Measurements from ENCODE around the gene MSI2.

MSI2 gene

GRCh38 chr17:57566721-57567120 lies 310.4 kb downstream of the MSI2 start:
- DNase-seq (ENCODE audit: low read depth in 1 of 2, low spot score in 1 of 2), result no peak

DNA sequence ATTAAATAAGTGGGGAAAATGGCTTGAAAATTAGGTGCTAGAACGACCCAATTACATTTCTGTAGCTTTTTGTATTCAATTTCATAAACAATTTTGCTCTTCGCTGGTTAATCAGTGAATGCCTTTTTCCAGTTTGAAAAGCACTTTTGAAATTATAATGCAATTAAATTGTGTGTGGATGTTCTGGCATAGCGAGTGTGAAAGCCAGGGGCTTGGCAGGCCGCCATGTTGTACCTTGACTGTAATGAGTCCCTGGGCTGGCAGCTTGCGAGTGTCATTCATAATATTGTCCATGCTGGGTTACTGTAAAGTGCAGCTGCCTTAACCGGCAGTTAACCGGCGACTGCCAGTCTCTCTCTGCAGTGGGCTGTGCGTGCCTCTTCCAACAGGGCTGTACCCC lies 310.9 kb downstream of the MSI2 start:
- no peak for DNase-seq (ENCODE audit: low read depth in 1 of 2, low spot score in 1 of 2)

GRCh38 chr17:57568340-57568739 lies 312.0 kb downstream of the MSI2 start:
- DNase-seq (ENCODE audit: low read depth in 1 of 2, low spot score in 1 of 2), result no peak

DNA sequence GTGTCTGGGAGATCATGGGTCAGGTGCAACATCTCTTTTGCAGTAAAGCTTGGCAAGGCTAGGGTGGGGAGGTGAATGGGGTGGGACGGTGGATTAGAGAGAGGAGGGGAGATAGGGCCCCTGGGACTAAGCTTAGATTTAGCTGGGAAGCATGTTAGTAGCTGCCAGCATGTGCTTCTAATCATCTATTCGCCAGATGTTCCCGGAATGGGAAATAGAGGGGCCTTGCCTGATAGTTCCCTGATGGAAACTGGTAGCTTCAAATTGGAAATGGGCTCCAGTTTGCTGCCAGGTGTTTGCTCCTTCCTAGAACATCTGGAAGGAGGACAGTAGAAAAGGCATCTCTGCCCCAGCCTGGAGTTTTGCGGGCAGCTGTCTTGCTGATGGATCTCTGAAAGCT lies 312.7 kb downstream of the MSI2 start:
- DNase-seq (ENCODE audit: low read depth in 1 of 2, low spot score in 1 of 2), result no peak

DNA sequence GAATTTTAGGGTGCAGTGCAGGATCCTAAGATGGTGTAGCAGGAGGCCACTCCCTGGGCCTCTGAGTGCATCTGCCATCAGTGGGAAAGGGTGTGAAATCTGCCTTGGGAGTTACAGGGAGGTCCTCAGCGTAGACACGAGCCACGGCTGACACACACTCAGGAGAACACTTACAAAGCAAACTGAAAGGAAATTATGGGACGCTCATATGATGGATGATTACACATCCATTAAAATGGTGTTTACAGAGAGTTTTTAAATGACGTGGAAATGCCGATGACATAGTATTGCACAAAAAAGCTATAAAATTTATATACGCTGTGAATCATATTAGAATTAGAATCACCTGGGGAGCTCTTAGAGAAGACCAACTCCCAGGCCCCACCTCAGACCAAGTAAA lies 313.5 kb downstream of the MSI2 start:
- DNase-seq (ENCODE audit: low read depth in 1 of 2, low spot score in 1 of 2), result no peak

- DNase-seq (ENCODE audit: low read depth in 1 of 2, low spot score in 1 of 2), result no peak
These were observed 314.5 kb downstream of the MSI2 start for GRCh38 chr17:57570724-57571344.

- no peak for DNase-seq (ENCODE audit: low read depth in 1 of 2, low spot score in 1 of 2)
These were observed 315.7 kb downstream of the MSI2 start for GRCh38 chr17:57572062-57572461.

DNA sequence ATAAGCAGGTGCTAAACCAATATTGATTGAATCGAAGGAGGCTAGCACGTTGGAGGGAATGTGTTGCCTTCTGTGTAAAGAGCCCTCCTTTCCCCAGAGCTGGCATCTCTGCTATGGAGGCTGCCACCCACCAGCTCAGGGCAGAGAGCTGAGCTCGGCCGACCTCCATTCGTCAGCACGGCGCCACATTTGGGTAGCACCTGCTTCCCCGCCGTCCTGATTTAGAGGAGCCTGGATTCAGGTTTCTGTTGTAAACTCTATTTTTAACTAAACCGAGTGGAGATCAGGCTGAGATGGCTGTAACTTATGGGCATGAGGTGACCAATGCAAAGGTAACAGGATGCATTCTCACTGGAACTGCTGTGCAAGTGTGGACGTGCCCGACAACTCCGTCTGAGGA lies 316.3 kb downstream of the MSI2 start:
- no peak for DNase-seq (ENCODE audit: low read depth in 1 of 2, low spot score in 1 of 2)

GRCh38 chr17:57574040-57574513 lies 317.8 kb downstream of the MSI2 start:
- no peak for DNase-seq (ENCODE audit: low read depth in 1 of 2, low spot score in 1 of 2)

DNA sequence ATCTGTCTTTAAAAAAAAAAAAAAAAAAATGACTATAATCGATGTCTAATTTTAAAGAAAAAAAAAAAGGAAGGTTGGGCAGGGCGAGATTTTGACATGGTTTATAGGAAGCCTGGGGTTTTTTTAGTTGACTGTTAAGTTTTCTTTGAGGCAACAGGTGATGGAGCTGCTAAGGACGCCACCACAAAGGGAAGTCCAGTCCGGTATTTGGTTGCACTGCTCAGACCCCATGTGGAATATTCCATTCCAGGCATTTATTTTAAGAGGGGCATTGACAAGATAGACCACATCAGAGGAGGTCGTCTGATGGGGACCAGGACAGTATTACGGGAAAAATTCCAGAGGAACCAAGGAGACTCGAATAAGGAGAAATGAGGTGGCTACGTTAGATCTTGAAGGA lies 320.4 kb downstream of the MSI2 start:
- no peak for DNase-seq (ENCODE audit: low read depth in 1 of 2, low spot score in 1 of 2)

- no peak for DNase-seq (ENCODE audit: low read depth in 1 of 2, low spot score in 1 of 2)
These were observed 321.7 kb downstream of the MSI2 start for GRCh38 chr17:57577751-57578607.

GRCh38 chr17:57578608-57579225 lies 322.4 kb downstream of the MSI2 start:
- DNase-seq (ENCODE audit: low read depth in 1 of 2, low spot score in 1 of 2), result no peak

GRCh38 chr17:57579245-57579644 lies 322.9 kb downstream of the MSI2 start:
- DNase-seq (ENCODE audit: low read depth in 1 of 2, low spot score in 1 of 2), result no peak

DNA sequence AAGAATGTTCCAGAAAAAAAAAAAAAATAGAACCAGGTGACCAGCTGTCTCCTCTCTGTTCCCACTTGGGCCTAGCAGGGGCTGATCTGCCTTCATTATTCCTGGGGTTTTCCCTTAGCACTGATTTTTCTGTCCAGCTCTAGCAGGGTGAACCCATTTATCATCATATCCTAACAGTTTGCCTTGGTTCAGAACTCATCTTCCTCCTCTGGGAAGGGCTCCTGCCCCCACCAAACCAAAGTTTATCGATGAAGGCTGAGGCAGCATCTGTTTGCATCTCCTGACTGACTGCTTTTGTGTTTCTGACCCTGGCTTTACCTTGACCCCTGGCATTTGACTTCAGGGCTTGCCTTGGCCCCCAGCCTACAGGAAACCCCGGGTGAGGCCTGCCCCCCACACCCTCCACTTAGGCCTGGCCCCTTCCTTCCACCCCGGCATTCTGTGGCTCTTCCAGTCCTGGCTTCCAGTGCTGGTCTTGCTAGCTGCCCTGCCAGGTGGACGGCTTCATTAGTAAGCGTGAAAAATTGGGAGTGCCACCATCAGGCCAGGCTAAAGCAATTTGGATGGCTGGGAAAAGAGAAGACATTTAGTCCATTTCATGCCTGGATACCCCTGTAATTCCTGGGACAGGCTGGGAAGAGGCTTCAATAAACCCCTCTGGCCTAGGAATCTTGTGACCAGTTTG lies 323.9 kb downstream of the MSI2 start:
- DNase-seq (ENCODE audit: low read depth in 1 of 2, low spot score in 1 of 2), result no peak

DNA sequence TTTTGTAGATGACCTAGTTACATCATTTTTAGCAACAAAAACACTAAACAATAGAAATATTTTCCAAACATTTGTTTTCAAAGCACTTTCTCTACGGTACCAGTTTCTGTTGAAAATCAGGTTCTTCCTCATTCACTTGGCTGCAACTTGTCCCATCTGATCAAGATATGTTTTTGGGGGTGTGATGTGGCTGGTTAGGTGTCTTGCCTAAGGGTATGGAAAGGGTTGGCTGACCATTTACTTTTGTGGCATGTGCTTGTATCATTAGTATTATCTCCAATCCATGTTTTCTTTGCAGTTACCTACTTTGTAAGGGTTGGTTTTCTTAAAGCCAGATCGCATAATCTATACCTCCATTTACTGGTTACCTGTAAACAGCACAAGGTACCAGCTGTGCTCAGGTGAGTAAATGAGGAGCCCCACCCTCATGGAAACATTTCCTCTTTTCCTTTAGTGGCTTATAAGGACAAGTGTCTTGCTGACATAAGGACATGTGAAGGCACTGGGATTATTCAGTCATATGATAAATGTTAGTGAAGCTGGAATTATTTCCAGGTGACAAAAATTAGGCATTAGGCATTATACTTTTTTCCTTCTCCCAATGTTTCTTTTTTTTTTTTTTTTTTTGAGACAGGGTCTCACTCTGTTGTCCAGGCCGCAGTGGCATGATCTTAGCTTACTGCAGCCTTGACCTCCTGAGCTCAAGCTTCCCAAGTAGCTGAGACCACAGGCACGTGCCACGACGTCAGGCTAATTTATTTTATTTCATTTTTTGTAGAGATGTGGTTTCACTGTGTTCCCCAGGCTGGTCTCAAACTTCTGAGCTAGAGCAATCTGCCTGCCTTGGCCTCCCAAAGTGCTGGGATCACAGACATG lies 326.8 kb downstream of the MSI2 start:
- DNase-seq (ENCODE audit: low read depth in 1 of 2, low spot score in 1 of 2), result no peak

DNA sequence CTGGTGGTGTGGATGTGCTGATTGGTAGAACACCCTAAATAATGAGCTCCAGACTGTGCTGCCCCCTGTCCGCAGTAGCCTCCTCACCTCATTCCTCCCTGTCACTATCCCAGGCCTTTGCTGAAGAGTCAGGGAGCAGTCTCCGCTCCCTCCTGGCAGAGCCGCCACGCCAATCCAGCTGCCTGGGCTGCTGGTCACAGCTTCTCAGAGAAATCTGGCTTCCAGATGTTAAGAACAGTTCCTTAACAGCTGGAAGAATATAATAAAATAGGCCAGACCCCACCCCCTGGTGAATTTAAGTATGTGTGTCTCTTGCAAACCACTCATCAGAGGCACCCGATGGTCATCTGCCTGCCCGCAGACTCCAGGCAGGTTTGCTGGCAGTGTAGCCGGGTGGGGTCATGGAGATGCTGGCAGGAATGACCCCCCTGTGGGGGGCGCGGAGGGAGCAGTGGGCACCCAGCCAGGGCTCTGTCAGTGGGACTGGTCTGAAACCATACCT lies 327.8 kb downstream of the MSI2 start:
- DNase-seq (ENCODE audit: low read depth in 1 of 2, low spot score in 1 of 2), result no peak

DNA sequence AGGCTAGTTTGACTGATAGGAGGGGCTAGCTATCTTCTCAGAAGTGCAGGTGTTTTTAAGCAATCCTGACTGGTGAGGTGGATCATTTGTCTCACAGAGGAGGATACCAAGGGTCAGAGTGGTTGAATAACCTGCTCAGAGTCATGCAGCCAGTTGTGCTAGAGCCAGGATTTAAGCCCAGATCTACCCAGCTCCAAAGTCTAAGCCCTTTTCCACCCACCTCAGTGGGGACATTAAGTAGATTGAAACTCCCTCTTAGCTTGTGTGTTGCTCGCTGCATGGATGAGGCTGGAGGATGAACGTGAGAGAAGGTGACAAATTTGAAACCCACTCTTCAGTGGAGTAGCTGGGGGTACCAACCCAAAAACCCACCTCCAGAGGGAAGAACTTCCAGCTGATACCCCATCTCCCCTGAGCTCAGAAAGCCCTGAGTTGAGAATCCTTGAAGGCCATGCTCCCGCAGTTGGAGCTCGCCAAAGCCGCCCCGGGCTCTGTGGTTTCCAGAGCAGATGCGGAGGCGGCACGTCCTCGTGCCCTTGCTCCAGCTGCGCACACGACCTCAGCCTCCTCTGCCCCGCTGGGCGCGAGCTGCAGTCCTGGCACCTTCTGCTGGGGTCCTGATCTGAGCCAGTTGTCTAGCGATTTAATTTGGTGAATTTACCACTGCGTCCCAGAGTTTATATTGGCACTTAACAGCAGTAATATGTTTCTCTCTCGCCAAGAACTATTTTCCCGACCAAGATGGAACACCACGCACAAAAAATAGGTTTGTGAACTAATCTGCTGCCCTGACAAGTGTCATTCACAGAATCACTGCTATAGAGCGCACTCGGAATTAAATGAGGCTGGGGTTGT lies 329.2 kb downstream of the MSI2 start:
- no peak for DNase-seq (ENCODE audit: low read depth in 1 of 2, low spot score in 1 of 2)

DNA sequence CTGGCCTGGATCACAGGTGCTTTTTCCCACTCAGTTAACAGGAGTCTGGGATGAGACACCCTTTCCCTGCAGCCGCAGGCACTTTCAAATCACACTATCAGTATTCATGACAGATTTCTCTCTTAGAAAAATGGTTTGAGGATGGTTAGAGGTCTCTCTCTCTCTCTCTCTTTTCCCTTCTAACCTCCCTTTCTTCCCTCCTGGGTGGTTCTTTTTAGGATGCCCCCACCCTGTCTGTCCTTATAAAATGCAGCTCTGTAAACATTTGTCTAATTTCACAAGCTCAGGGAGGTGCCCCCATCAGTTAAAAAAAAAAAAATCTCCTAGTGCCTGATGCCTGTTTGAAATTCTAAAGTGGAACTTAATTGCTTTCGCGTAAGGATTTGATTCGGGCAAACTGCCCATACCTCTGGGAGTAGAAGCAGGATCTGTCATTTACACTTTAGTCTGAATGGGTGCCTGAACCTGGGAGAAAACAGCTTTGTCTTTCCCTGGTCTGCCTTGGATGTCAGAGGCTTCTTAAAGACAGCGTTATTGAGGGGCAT lies 329.9 kb downstream of the MSI2 start:
- DNase-seq (ENCODE audit: low read depth in 1 of 2, low spot score in 1 of 2), result no peak

GRCh38 chr17:57586742-57587141 lies 330.4 kb downstream of the MSI2 start:
- no peak for DNase-seq (ENCODE audit: low read depth in 1 of 2, low spot score in 1 of 2)

All from activated CD4-positive, alpha-beta T cell treated with anti-CD3 and anti-CD28 coated beads, Interleukin-2, amount 50 U/mL, for 24 hours (primary cell).